Astrocyte (in vitro differentiated cells and primary cell): ENCODE results near the gene IP6K2. TPM values are rescaled to one million over a fixed set of nuclear protein-coding genes. Genes with fewer than 3 reads are reported as not detected.

Experiments used
- DNase-seq: peaks from one replicate; pipeline ENCODE4 v3.0.0-alpha.2; 2010; ENCODE audit warnings: low read depth
- FAIRE-seq: peaks from 2 replicates; lab custom pipeline; 2011; peaks lifted over from hg19 to GRCh38; lab: Jason Lieb, UNC
- H2AFZ ChIP-seq: 2 replicates; pipeline ENCODE4 v1.6.0; 2012; ENCODE audit warnings: low read depth, low read length, inconsistent platforms
- H3K27ac ChIP-seq: 2 replicates; pipeline ENCODE4 v1.5.1; 2011; ENCODE audit warnings: low read depth, low read length, inconsistent platforms
- H3K27me3 ChIP-seq: 2 replicates; pipeline ENCODE4 v1.6.0; 2011; ENCODE audit warnings: low read length, inconsistent platforms; ENCODE audit not compliant: insufficient read depth
- H3K36me3 ChIP-seq: 2 replicates; pipeline ENCODE4 v1.5.1; 2011; ENCODE audit warnings: low read length, inconsistent platforms; ENCODE audit not compliant: insufficient read depth
- H3K4me1 ChIP-seq: 2 replicates; pipeline ENCODE4 v1.5.1; 2011; ENCODE audit warnings: low read length, inconsistent platforms; ENCODE audit not compliant: insufficient read depth
- H3K4me2 ChIP-seq: 2 replicates; pipeline ENCODE4 v1.6.0; 2012; ENCODE audit warnings: low read length, inconsistent platforms
- H3K4me3 ChIP-seq: 2 replicates; pipeline ENCODE4 v1.5.1; 2011; ENCODE audit warnings: low read depth, mild to moderate bottlenecking, low read length, inconsistent platforms; ENCODE audit not compliant: insufficient read depth
- H3K79me2 ChIP-seq: 2 replicates; pipeline ENCODE4 v1.6.0; 2012; ENCODE audit warnings: mild to moderate bottlenecking, low read length, inconsistent platforms; ENCODE audit not compliant: insufficient read depth
- H3K9ac ChIP-seq: 2 replicates; pipeline ENCODE4 v1.6.0; 2012; ENCODE audit warnings: mild to moderate bottlenecking, low read length, inconsistent platforms
- H3K9me3 ChIP-seq: 2 replicates; pipeline ENCODE4 v1.5.1; 2012; ENCODE audit warnings: low read depth, mild to moderate bottlenecking, low read length, inconsistent platforms; ENCODE audit not compliant: insufficient read depth
- H4K20me1 ChIP-seq: 2 replicates; pipeline ENCODE4 v1.6.0; 2012; ENCODE audit warnings: low read length, inconsistent platforms; ENCODE audit not compliant: insufficient read depth
- H3K27ac Mint-ChIP-seq: one replicate; pipeline ENCODE4 v1.8.0; 2021; ENCODE audit warnings: mild to moderate bottlenecking, mixed read lengths; ENCODE audit not compliant: unreplicated experiment
- H3K27me3 Mint-ChIP-seq: one replicate; pipeline ENCODE4 v1.8.0; 2021; ENCODE audit warnings: low read depth, mixed read lengths; ENCODE audit not compliant: unreplicated experiment
- H3K36me3 Mint-ChIP-seq: one replicate; pipeline ENCODE4 v1.8.0; 2021; ENCODE audit warnings: low read depth, mixed read lengths; ENCODE audit not compliant: unreplicated experiment
- H3K4me1 Mint-ChIP-seq: one replicate; pipeline ENCODE4 v1.8.0; 2021; ENCODE audit warnings: low read depth, mixed read lengths; ENCODE audit not compliant: unreplicated experiment
- H3K4me3 Mint-ChIP-seq: one replicate; pipeline ENCODE4 v1.8.0; 2021; ENCODE audit warnings: mild to moderate bottlenecking, moderate library complexity, mixed read lengths; ENCODE audit not compliant: unreplicated experiment
- H3K9me3 Mint-ChIP-seq: one replicate; pipeline ENCODE4 v1.8.0; 2021; ENCODE audit warnings: mild to moderate bottlenecking, mixed read lengths; ENCODE audit not compliant: unreplicated experiment
- CTCF ChIP-seq: IDR thresholded peaks from 2 replicates; pipeline ENCODE4 v1.5.1; 2011; ENCODE audit warnings: low read depth, mild to moderate bottlenecking, inconsistent platforms, low read length, moderate library complexity; ENCODE audit not compliant: insufficient read depth
- EZH2 ChIP-seq: IDR thresholded peaks from 2 replicates; pipeline ENCODE4 v1.6.1; 2012; ENCODE audit warnings: mild to moderate bottlenecking, low read length, inconsistent platforms; ENCODE audit not compliant: insufficient read depth
- total RNA-seq: library from RNA; stranded (reverse); gene quantifications from 2 replicates; pipeline ENCODE4 v1.2.1, GENCODE V29; 2021

The IP6K2 gene
- total RNA-seq, 1 donor from 2014 or later = 104 TPM

GRCh38 chr3:48648188-48648850 lies 68.7 kb downstream of the IP6K2 start:
- no peak overlapping the region for H3K4me3 Mint-ChIP-seq
- H3K36me3 Mint-ChIP-seq = peaks cover 18% of the 10 kb centered on the region
- FAIRE-seq = no peak

DNA sequence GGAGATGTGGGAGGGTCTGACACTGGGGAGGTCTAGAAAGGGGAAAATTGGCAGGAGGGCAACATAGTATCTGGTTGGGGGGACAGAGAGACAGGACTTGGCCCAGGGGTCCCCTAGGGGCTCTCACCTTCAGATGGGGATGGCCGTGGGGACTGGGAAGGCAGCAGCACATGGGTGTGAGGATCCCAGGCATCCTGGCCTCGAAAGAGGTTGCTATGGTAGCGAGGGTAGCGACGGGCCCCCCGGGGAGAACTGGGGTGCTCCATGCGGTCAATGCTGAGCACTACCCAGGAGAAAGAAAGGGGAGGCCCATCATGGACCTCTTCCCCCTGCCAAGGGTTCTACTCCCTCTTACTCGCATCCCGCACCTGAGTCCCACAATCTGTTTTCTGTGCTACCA lies 69.3 kb downstream of the IP6K2 start:
- no peaks in the 10 kb centered on the region for H3K4me1 Mint-ChIP-seq
- H3K9ac ChIP-seq = no peak overlapping the region
- H3K36me3 Mint-ChIP-seq = peaks cover 19% of the 10 kb centered on the region
- no peak for FAIRE-seq
- no peaks in the 10 kb centered on the region for H3K9me3 Mint-ChIP-seq
- H2AFZ ChIP-seq = no peak overlapping the region
- TF ChIP-seq EZH2 = no peak
- TF ChIP-seq CTCF = no peak
- no peak overlapping the region for H3K4me3 ChIP-seq
- no peaks in the 10 kb centered on the region for H4K20me1 ChIP-seq
- H3K4me1 ChIP-seq = no peaks in the 10 kb centered on the region
- H3K4me2 ChIP-seq = no peak overlapping the region
- peaks cover 16% of the 10 kb centered on the region for H3K27me3 Mint-ChIP-seq
- no peak overlapping the region for H3K27ac Mint-ChIP-seq
- H3K36me3 ChIP-seq = no peaks in the 10 kb centered on the region
- no peaks in the 10 kb centered on the region for H3K27me3 ChIP-seq
- H3K27ac ChIP-seq = no peak overlapping the region
- no peaks in the 10 kb centered on the region for H3K9me3 ChIP-seq
- H3K79me2 ChIP-seq = no peaks in the 10 kb centered on the region
- DNase-seq = no peak
- H3K4me3 Mint-ChIP-seq = no peak overlapping the region

More at GRCh38 chr3:48648188-48648850, 68.7 kb downstream of the IP6K2 start:
- H3K36me3 ChIP-seq = no peaks in the 10 kb centered on the region
- H3K79me2 ChIP-seq = no peaks in the 10 kb centered on the region
- no peak for DNase-seq
- no peak overlapping the region for H3K4me3 ChIP-seq
- H3K9ac ChIP-seq = no peak overlapping the region
- TF ChIP-seq EZH2 = no peak
- no peak for TF ChIP-seq CTCF
- peaks cover 17% of the 10 kb centered on the region for H3K27me3 Mint-ChIP-seq
- no peaks in the 10 kb centered on the region for H3K9me3 Mint-ChIP-seq
- H3K4me2 ChIP-seq = no peak overlapping the region
- no peaks in the 10 kb centered on the region for H4K20me1 ChIP-seq
- no peaks in the 10 kb centered on the region for H3K9me3 ChIP-seq
- H3K27me3 ChIP-seq = no peaks in the 10 kb centered on the region
- no peaks in the 10 kb centered on the region for H3K4me1 ChIP-seq
- H2AFZ ChIP-seq = no peak overlapping the region
- no peaks in the 10 kb centered on the region for H3K4me1 Mint-ChIP-seq
- no peak overlapping the region for H3K27ac ChIP-seq
- H3K27ac Mint-ChIP-seq = no peak overlapping the region
